ENCODE results near the gene IL15.

DNA sequence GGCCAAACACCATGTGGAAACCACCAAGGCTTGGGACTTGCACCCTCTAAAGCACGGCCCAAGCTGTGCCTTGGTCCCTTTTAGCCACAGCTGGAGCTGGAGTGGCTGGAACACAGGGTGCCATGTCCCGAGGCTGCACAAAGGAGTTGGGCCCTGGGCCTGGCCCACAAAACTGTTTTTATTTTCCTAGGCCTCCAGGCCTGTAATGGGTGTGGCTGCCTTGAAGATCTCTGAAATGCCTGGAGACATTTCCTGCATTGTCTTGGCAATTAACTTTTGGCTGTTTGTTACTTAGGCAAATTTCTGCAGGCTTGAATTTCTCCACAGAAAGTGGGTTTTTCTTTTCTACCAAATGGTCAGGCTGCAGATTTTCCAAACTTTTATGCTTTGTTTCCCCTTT, 55.7 kb downstream of the IL15 start:
- TF ChIP-seq POLR2A (IDR thresholded peaks at IDR 0.05) (no peak), CTCF (IDR thresholded peaks at IDR 0.05) (no peak)
